Tibial artery (tissue), 4 donors: ENCODE data around the gene HAUS1.

ENCODE experiments used
- DNase-seq, 2 donors: peaks; one replicate each; pipeline ENCODE4 v3.0.0-alpha.2; 2019
- H3K27ac ChIP-seq, 2 donors: fragments of 200-600 bp; sonication (generic) in 1 of 2; 1 replicate in 1 of 2; 2 replicates in 1 of 2; pipeline ENCODE4 v1.5.1; 2018 to 2019; ENCODE audit warnings: mild to moderate bottlenecking in 1 of 2
- H3K27me3 ChIP-seq, 2 donors: fragments of 200-600 bp; sonication (generic) in 1 of 2; one replicate each; pipeline versions ENCODE4 v1.5.1 to v1.6.0; 2016 to 2019
- H3K36me3 ChIP-seq, 3 donors: fragments of 200-600 bp; sonication (generic) in 2 of 3; one replicate each; pipeline ENCODE4 v1.5.1; 2016 to 2019; ENCODE audit warnings: mild to moderate bottlenecking in 2 of 3
- H3K4me1 ChIP-seq, 4 donors: fragments of 200-600 bp; sonication (generic) in 2 of 4; 1 replicate in 3 of 4; 2 replicates in 1 of 4; pipeline ENCODE4 v1.5.1; 2016 to 2019
- H3K4me3 ChIP-seq, 2 donors: fragments of 200-600 bp; sonication (generic) in 1 of 2; 1 replicate in 1 of 2; 2 replicates in 1 of 2; pipeline ENCODE4 v1.5.1; 2018 to 2019; ENCODE audit warnings: mild to moderate bottlenecking in 2 of 2
- H3K9me3 ChIP-seq, 3 donors: fragments of 200-600 bp; sonication (generic) in 1 of 3; one replicate each; pipeline ENCODE4 v1.5.1; 2016 to 2019
- intact Hi-C: fragments of 100-400 bp; cut with DNase I; formaldehyde crosslinking; loops from one replicate; pipeline ENCODE4 v1.15.0; 2023; ENCODE audit warnings: low total_unique reads
- TF ChIP-seq, protein P1 (sequence below), 2 experiments: fragments of 200-600 bp in 1 of 2; fragments of 450-650 bp in 1 of 2; IDR thresholded peaks; one replicate each; pipeline ENCODE4 v1.5.1; 2017 to 2019; ENCODE audit warnings: antibody characterized with exemption in 2 of 2, mild to moderate bottlenecking in 1 of 2, moderate library complexity in 1 of 2

HAUS1 gene

GRCh38 chr18:46061796-46062195 lies 42.4 kb upstream of the HAUS1 start:
- TF ChIP-seq, protein P1, sequence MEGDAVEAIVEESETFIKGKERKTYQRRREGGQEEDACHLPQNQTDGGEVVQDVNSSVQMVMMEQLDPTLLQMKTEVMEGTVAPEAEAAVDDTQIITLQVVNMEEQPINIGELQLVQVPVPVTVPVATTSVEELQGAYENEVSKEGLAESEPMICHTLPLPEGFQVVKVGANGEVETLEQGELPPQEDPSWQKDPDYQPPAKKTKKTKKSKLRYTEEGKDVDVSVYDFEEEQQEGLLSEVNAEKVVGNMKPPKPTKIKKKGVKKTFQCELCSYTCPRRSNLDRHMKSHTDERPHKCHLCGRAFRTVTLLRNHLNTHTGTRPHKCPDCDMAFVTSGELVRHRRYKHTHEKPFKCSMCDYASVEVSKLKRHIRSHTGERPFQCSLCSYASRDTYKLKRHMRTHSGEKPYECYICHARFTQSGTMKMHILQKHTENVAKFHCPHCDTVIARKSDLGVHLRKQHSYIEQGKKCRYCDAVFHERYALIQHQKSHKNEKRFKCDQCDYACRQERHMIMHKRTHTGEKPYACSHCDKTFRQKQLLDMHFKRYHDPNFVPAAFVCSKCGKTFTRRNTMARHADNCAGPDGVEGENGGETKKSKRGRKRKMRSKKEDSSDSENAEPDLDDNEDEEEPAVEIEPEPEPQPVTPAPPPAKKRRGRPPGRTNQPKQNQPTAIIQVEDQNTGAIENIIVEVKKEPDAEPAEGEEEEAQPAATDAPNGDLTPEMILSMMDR (IDR thresholded peaks at IDR 0.05) = no peak
- no peak for DNase-seq
- Histone ChIP-seq H3K27me3 (no peaks in the 10 kb centered on the region), H3K9me3 (no peaks in the 10 kb centered on the region), H3K4me1 (no peaks in the 10 kb centered on the region), H3K27ac (no peak overlapping the region), H3K36me3 (no peaks in the 10 kb centered on the region), H3K4me3 (no peak overlapping the region)
- intact Hi-C loops = no loop called here

DNA sequence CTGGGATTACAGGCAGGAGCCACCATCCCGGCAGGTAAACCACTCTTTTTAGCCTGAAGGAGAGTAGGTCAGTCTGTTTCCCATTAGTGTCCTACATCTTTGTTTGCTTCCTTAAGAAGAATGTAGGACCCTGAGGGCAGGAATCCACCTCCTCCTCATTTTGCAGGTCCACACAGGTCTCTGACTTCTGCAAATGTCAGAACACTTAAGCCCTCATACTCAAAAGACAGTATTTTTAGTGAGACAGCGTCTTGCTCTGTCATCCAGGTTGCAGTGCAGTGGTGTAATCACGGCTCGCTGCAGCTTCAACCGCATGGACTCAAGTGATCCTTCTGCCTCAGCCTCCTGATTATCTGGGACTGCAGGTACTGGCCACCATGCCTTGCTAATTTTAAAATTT lies 41.4 kb upstream of the HAUS1 start:
- DNase-seq = no peak
- no peaks in the 10 kb centered on the region for H3K9me3 ChIP-seq
- no peaks in the 10 kb centered on the region for H3K36me3 ChIP-seq
- H3K4me3 ChIP-seq = no peak overlapping the region
- no peaks in the 10 kb centered on the region for H3K4me1 ChIP-seq
- no peak overlapping the region for H3K27ac ChIP-seq
- TF ChIP-seq, protein P1 (IDR thresholded peaks at IDR 0.05) = no peak
- no peaks in the 10 kb centered on the region for H3K27me3 ChIP-seq
- intact Hi-C loops = no loop called here

GRCh38 chr18:46067438-46068007 lies 36.7 kb upstream of the HAUS1 start:
- H3K4me3 ChIP-seq = no peak overlapping the region
- intact Hi-C loops = no loop called here
- TF ChIP-seq, protein P1 (IDR thresholded peaks at IDR 0.05) = no peak
- H3K36me3 ChIP-seq = no peaks in the 10 kb centered on the region
- peaks cover 0 to 22% (median 11%) of the 10 kb centered on the region in 4 donors for H3K4me1 ChIP-seq
- no peak for DNase-seq
- H3K27ac ChIP-seq = no peak overlapping the region
- no peaks in the 10 kb centered on the region for H3K9me3 ChIP-seq
- no peaks in the 10 kb centered on the region for H3K27me3 ChIP-seq

- DNase-seq = no peak
- intact Hi-C loops = no loop called here
- no peaks in the 10 kb centered on the region for H3K9me3 ChIP-seq
- H3K4me3 ChIP-seq = no peak overlapping the region
- no peaks in the 10 kb centered on the region for H3K27me3 ChIP-seq
- H3K4me1 ChIP-seq = peaks cover 0 to 33% (median 19%) of the 10 kb centered on the region in 4 donors
- TF ChIP-seq, protein P1 (IDR thresholded peaks at IDR 0.05) = no peak
- H3K27ac ChIP-seq = no peak overlapping the region
- H3K36me3 ChIP-seq = no peaks in the 10 kb centered on the region
Measured at GRCh38 chr18:46068763-46069162, 35.4 kb upstream of the HAUS1 start.

DNA sequence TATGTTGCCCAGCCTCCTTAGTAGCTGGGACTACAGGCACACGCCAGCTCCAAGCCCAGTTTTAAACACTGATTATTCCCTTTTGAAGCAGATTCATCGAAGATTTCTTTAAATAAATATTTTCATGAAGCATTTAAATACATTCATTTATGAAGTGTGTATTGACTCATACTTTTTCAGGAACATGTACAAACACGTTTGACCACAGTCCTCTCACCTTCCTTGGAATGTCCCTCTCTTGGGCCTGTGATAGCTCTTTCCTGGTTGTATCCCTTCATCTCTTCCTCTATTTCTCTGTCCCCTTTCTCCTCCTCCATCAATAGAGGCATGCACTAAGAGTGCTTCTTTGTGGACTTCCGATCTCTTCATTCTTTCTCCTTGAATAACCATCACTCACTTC lies 34.7 kb upstream of the HAUS1 start:
- TF ChIP-seq, protein P1 (IDR thresholded peaks at IDR 0.05) = no peak
- DNase-seq = no peak
- Histone ChIP-seq H3K4me3 (no peak overlapping the region), H3K4me1 (peaks cover 0 to 33% (median 19%) of the 10 kb centered on the region in 4 donors), H3K27ac (no peak overlapping the region), H3K36me3 (no peaks in the 10 kb centered on the region), H3K27me3 (no peaks in the 10 kb centered on the region), H3K9me3 (no peaks in the 10 kb centered on the region)
- intact Hi-C loops = no loop called here

GRCh38 chr18:46070232-46070631 lies 34.0 kb upstream of the HAUS1 start:
- no peak overlapping the region for H3K27ac ChIP-seq
- no peak overlapping the region for H3K4me3 ChIP-seq
- H3K4me1 ChIP-seq = peaks cover 0 to 33% (median 19%) of the 10 kb centered on the region in 4 donors
- DNase-seq = no peak
- no peaks in the 10 kb centered on the region for H3K9me3 ChIP-seq
- no peaks in the 10 kb centered on the region for H3K27me3 ChIP-seq
- intact Hi-C loops = loop anchor here (10.0 kb wide), 1 partner anchor 105 kb away; the partner anchor contains the start of gene EPG5
- H3K36me3 ChIP-seq = no peaks in the 10 kb centered on the region
- TF ChIP-seq, protein P1 (IDR thresholded peaks at IDR 0.05) = no peak
